H9 (cell line): ENCODE results near the gene CACTIN. TPM values are rescaled to one million over a fixed set of nuclear protein-coding genes. Genes with fewer than 3 reads are reported as not detected.

Experiments
- DNase-seq: peaks from one replicate; pipeline ENCODE4 v3.0.0-alpha.2; 2017
- H2AFZ ChIP-seq: one replicate; pipeline ENCODE4 v1.6.1; 2013; ENCODE audit warnings: mild to moderate bottlenecking, low read length, control low read depth, moderate library complexity
- H2AK5ac ChIP-seq: 2 replicates; pipeline ENCODE4 v1.6.1; 2013; ENCODE audit warnings: low read length, control low read depth, mixed read lengths; ENCODE audit not compliant: insufficient read length
- H2BK120ac ChIP-seq: one replicate; pipeline ENCODE4 v1.6.1; 2013; ENCODE audit warnings: low read depth, mild to moderate bottlenecking, low read length, control low read depth, inconsistent platforms; ENCODE audit not compliant: poor library complexity, severe bottlenecking
- H2BK12ac ChIP-seq: 2 replicates; pipeline ENCODE4 v1.6.1; 2013; ENCODE audit warnings: low read length, control low read depth, mixed read lengths, low read depth; ENCODE audit not compliant: insufficient read length
- H2BK15ac ChIP-seq: 2 replicates; pipeline ENCODE4 v1.6.1; 2013; ENCODE audit warnings: low read depth, low read length, control low read depth
- H2BK20ac ChIP-seq: one replicate; pipeline ENCODE4 v1.6.1; 2013; ENCODE audit warnings: low read depth, mild to moderate bottlenecking, low read length, control low read depth, inconsistent platforms; ENCODE audit not compliant: poor library complexity, severe bottlenecking
- H2BK5ac ChIP-seq: 2 replicates; pipeline ENCODE4 v1.6.1; 2013; ENCODE audit warnings: low read length, control low read depth, mixed read lengths; ENCODE audit not compliant: insufficient read length
- H3K14ac ChIP-seq: 2 replicates; pipeline ENCODE4 v1.6.1; 2013; ENCODE audit warnings: low read length, control low read depth; ENCODE audit not compliant: insufficient read depth
- H3K18ac ChIP-seq: 2 replicates; pipeline ENCODE4 v1.6.1; 2013; ENCODE audit warnings: low read depth, mild to moderate bottlenecking, mixed read lengths, low read length, control low read depth; ENCODE audit not compliant: insufficient read length
- H3K23ac ChIP-seq: 2 replicates; pipeline ENCODE4 v1.6.1; 2013; ENCODE audit warnings: low read length, control low read depth, mixed read lengths, low read depth; ENCODE audit not compliant: insufficient read length
- H3K23me2 ChIP-seq: 2 replicates; pipeline ENCODE4 v1.6.1; 2013; ENCODE audit warnings: low read depth, mild to moderate bottlenecking, mixed read lengths, low read length, control low read depth; ENCODE audit not compliant: insufficient read length, poor library complexity, severe bottlenecking
- H3K27ac ChIP-seq: 2 replicates; pipeline ENCODE4 v1.5.1; 2013; ENCODE audit warnings: low read length, control low read depth, mixed read lengths, low read depth; ENCODE audit not compliant: insufficient read length
- H3K27me3 ChIP-seq: 2 replicates; pipeline ENCODE4 v1.6.1; 2013; ENCODE audit warnings: low read length, control low read depth, inconsistent platforms; ENCODE audit not compliant: insufficient read depth
- H3K4ac ChIP-seq: 2 replicates; pipeline ENCODE4 v1.6.1; 2013; ENCODE audit warnings: low read depth, mild to moderate bottlenecking, control low read depth, inconsistent platforms, low read length, moderate library complexity
- H3K4me1 ChIP-seq: 2 replicates; pipeline ENCODE4 v1.6.1; 2013; ENCODE audit warnings: low read length, control low read depth, inconsistent platforms; ENCODE audit not compliant: insufficient read depth
- H3K4me2 ChIP-seq: 2 replicates; pipeline ENCODE4 v1.6.1; 2013; ENCODE audit warnings: low read length, control low read depth, mixed read lengths; ENCODE audit not compliant: insufficient read length, insufficient read depth
- H3K56ac ChIP-seq: 2 replicates; pipeline ENCODE4 v1.6.1; 2013; ENCODE audit warnings: low read depth, mild to moderate bottlenecking, mixed read lengths, low read length, control low read depth; ENCODE audit not compliant: insufficient read length
- H3K79me1 ChIP-seq: 2 replicates; pipeline ENCODE4 v1.6.1; 2013; ENCODE audit warnings: low read depth, mild to moderate bottlenecking, moderate library complexity, low read length, control low read depth, inconsistent platforms; ENCODE audit not compliant: insufficient read depth, poor library complexity, severe bottlenecking
- H3K79me2 ChIP-seq: 2 replicates; pipeline ENCODE4 v1.6.1; 2013; ENCODE audit warnings: low read length, control low read depth, inconsistent platforms; ENCODE audit not compliant: insufficient read depth
- H3K9ac ChIP-seq: 2 replicates; pipeline ENCODE4 v1.6.1; 2013; ENCODE audit warnings: low read length, control low read depth, mixed read lengths; ENCODE audit not compliant: insufficient read length; ENCODE audit errors: extremely low read depth
- H3K9me3 ChIP-seq: one replicate; pipeline ENCODE4 v1.6.1; 2013; ENCODE audit warnings: low read depth, low read length, inconsistent platforms; ENCODE audit not compliant: control insufficient read depth
- H3T11ph ChIP-seq: one replicate; pipeline ENCODE4 v1.6.1; 2013; ENCODE audit warnings: mild to moderate bottlenecking, low read length, control low read depth, inconsistent platforms
- H4K20me1 ChIP-seq: one replicate; pipeline ENCODE4 v1.6.1; 2013; ENCODE audit not compliant: control insufficient read depth, insufficient read length, insufficient read depth
- H4K5ac ChIP-seq: 2 replicates; pipeline ENCODE4 v1.6.1; 2013; ENCODE audit warnings: low read depth, mild to moderate bottlenecking, mixed read lengths, low read length, control low read depth; ENCODE audit not compliant: insufficient read length
- H4K8ac ChIP-seq: replicated peaks from 2 replicates; pipeline ENCODE4 v1.6.1; 2013; ENCODE audit warnings: low read length, control low read depth, mixed read lengths, low read depth; ENCODE audit not compliant: insufficient read length
- H4K91ac ChIP-seq: 2 replicates; pipeline ENCODE4 v1.6.1; 2013; ENCODE audit warnings: low read depth, mild to moderate bottlenecking, moderate library complexity, mixed read lengths, low read length, control low read depth; ENCODE audit not compliant: insufficient read length
- H3K27ac Mint-ChIP-seq, 3 experiments: 2 replicates in 2 of 3; 3 replicates in 1 of 3; pipeline ENCODE4 v1.8.0; 2020 to 2021; ENCODE audit warnings: mixed read lengths in 3 of 3, mild to moderate bottlenecking in 1 of 3, moderate library complexity in 1 of 3
- H3K27me3 Mint-ChIP-seq: 2 replicates; pipeline ENCODE4 v1.8.0; 2021; ENCODE audit warnings: low read depth, mild to moderate bottlenecking, moderate library complexity, mixed read lengths
- H3K36me3 Mint-ChIP-seq, 3 experiments: 2 replicates in 2 of 3; 3 replicates in 1 of 3; pipeline ENCODE4 v1.8.0; 2020 to 2021; ENCODE audit warnings: low read depth in 3 of 3, mixed read lengths in 3 of 3; ENCODE audit not compliant: insufficient read depth in 1 of 3
- H3K4me1 Mint-ChIP-seq, 2 experiments: 2 replicates each; pipeline ENCODE4 v1.8.0; 2020; ENCODE audit warnings: mixed read lengths in 2 of 2
- H3K4me3 Mint-ChIP-seq, 2 experiments: 2 replicates in 1 of 2; 3 replicates in 1 of 2; pipeline ENCODE4 v1.8.0; 2020 to 2021; ENCODE audit warnings: mild to moderate bottlenecking in 2 of 2, mixed read lengths in 2 of 2, moderate library complexity in 1 of 2
- H3K9me3 Mint-ChIP-seq, 2 experiments: 2 replicates in 1 of 2; 3 replicates in 1 of 2; pipeline ENCODE4 v1.8.0; 2020; ENCODE audit warnings: mild to moderate bottlenecking in 2 of 2, mixed read lengths in 2 of 2, moderate library complexity in 1 of 2
- CTCF ChIP-seq: fragments of 200-600 bp; sonication (generic); conservative IDR thresholded peaks from 3 replicates; pipeline ENCODE4 v1.8.0; 2021; ENCODE audit warnings: antibody characterized with exemption, mild to moderate bottlenecking
- WGBS: extraction: QIAGEN DNeasy Blood & Tissue Kit; methylation state at CpG from one replicate; pipeline ENCODE4 v1.1.7; 2013; ENCODE audit warnings: missing lambda C conversion rate, low lambda C conversion rate, mixed read lengths; ENCODE audit not compliant: insufficient read length; ENCODE audit errors: extremely low coverage; 5-methylcytosine and 5-hydroxymethylcytosine counted together
- total RNA-seq: library from RNA; stranded (reverse); gene quantifications from 2 replicates; pipeline ENCODE4 v1.2.1, GENCODE V29; 2021

The CACTIN gene
- total RNA-seq, 1 experiment from 2014 or later = 37.3 TPM

- peaks cover 5% of the 10 kb centered on the region; the same call in 1 of the 2 replicates for H3K27me3 ChIP-seq
- no peaks in the 10 kb centered on the region for H3K9me3 ChIP-seq
- H3K79me1 ChIP-seq = no peaks in the 10 kb centered on the region
- no peak overlapping the region for H3K4me2 ChIP-seq
- Mint-ChIP-seq H3K9me3 (no peaks in the 10 kb centered on the region), H3K4me1 (peaks cover 12% of the 10 kb centered on the region in 2 experiments), H3K36me3 (peaks cover 7 to 12% (median 7%) of the 10 kb centered on the region in 3 experiments; a peak in 6 of 7 replicates), H3K27ac (no peak overlapping the region), H3K27me3 (peaks cover 2% of the 10 kb centered on the region), H3K4me3 (no peak overlapping the region)
- no peak overlapping the region for H2BK5ac ChIP-seq
- no peak overlapping the region for H4K91ac ChIP-seq
- H2BK12ac ChIP-seq = no peak overlapping the region
- no peak overlapping the region for H2AFZ ChIP-seq
- H2AK5ac ChIP-seq = no peak overlapping the region
- no peaks in the 10 kb centered on the region; the same call in 1 of the 2 replicates for H3K4me1 ChIP-seq
- no peak overlapping the region for H3K18ac ChIP-seq
- H3K23me2 ChIP-seq = peaks cover 2% of the 10 kb centered on the region
- H3K27ac ChIP-seq = no peak overlapping the region
- no peak overlapping the region for H3K23ac ChIP-seq
- no peak overlapping the region for H4K8ac ChIP-seq
- no peak overlapping the region; the same call in 1 of the 2 replicates for H3K14ac ChIP-seq
- H3K79me2 ChIP-seq = no peaks in the 10 kb centered on the region
- H4K20me1 ChIP-seq = no peaks in the 10 kb centered on the region
- no CpG with 5 or more reads among the region's 21 CpGs for WGBS
- no peak overlapping the region for H2BK120ac ChIP-seq
- H3K9ac ChIP-seq = no peak overlapping the region
- no peak for DNase-seq
- H2BK15ac ChIP-seq = no peak overlapping the region
- TF ChIP-seq CTCF = no peak
- H4K5ac ChIP-seq = no peak overlapping the region
- H3K4ac ChIP-seq = no peak overlapping the region
- H2BK20ac ChIP-seq = no peak overlapping the region
- no peak overlapping the region for H3T11ph ChIP-seq
- no peak overlapping the region for H3K56ac ChIP-seq
Measured at GRCh38 chr19:3608750-3609322, 17.8 kb downstream of the CACTIN start.
